HepG2 (cell line): ENCODE measurements around the gene ANTXR1. TPM values are rescaled to one million over a fixed set of nuclear protein-coding genes. Genes with fewer than 3 reads are reported as not detected.

Experiments
- KAT8 ChIP-seq: IDR thresholded peaks from 2 replicates; pipeline ENCODE4 v1.6.1; 2016; ENCODE audit warnings: missing genetic modification reagents, missing compliant biosample characterization
- KLF9 ChIP-seq: IDR thresholded peaks from 2 replicates; pipeline ENCODE4 v1.6.1; 2016; ENCODE audit warnings: low read depth
- MED8 ChIP-seq: sonication (generic); formaldehyde crosslinking; IDR thresholded peaks from 2 replicates; pipeline ENCODE4 v1.8.1; 2023; ENCODE audit warnings: mild to moderate bottlenecking, missing genetic modification reagents; ENCODE audit not compliant: insufficient replicate concordance
- NFIC ChIP-seq: IDR thresholded peaks from 2 replicates; pipeline ENCODE4 v1.6.1; 2012; ENCODE audit warnings: mild to moderate bottlenecking, low read length, inconsistent platforms
- NR2F6 ChIP-seq, 2 experiments: IDR thresholded peaks; 2 replicates each; pipeline ENCODE4 v1.6.1; 2016; ENCODE audit warnings: antibody characterized with exemption in 1 of 2, mild to moderate bottlenecking in 1 of 2
- RORA ChIP-seq: sonication (generic); formaldehyde crosslinking; IDR thresholded peaks from 2 replicates; pipeline ENCODE4 v1.5.0; 2020; ENCODE audit warnings: mild to moderate bottlenecking, missing genetic modification reagents, moderate library complexity
- SP2 ChIP-seq: sonication (generic); formaldehyde crosslinking; IDR thresholded peaks from 2 replicates; pipeline ENCODE4 v1.5.1; 2020; ENCODE audit warnings: mild to moderate bottlenecking, missing genetic modification reagents
- XRCC5 ChIP-seq: fragments of 200-400 bp; formaldehyde crosslinking; optimal IDR thresholded peaks from 2 replicates; pipeline ENCODE3; 2017; ENCODE audit warnings: mild to moderate bottlenecking, low read length
- ZNF296 ChIP-seq: sonication (generic); formaldehyde crosslinking; conservative IDR thresholded peaks from 2 replicates; pipeline ENCODE4 v1.5.0; 2020; ENCODE audit warnings: mild to moderate bottlenecking, missing genetic modification reagents
- ZNF317 ChIP-seq: sonication (generic); formaldehyde crosslinking; IDR thresholded peaks from 2 replicates; pipeline ENCODE4 v1.5.0; 2020; ENCODE audit warnings: mild to moderate bottlenecking, missing genetic modification reagents
- polyA plus RNA-seq, 8 experiments: library from polyadenylated mRNA; depleted of rRNA in 3 of 8; stranded (reverse) in 7 of 8; unstranded in 1 of 8; fragments of >200 nt; fragmentation: Illumina TruSeq in 4 of 8; extraction: Trizol in 4 of 8; gene quantifications; 2 replicates each; pipeline versions ENCODE4 v1.2.1 to v1.2.3, GENCODE V29; 2011 to 2016; ENCODE audit warnings: low read depth in 4 of 8, missing spikeins in 1 of 8, mixed read lengths in 1 of 8; ENCODE audit not compliant: insufficient read depth in 1 of 8
- total RNA-seq, 5 experiments: library from RNA; depleted of rRNA; stranded (reverse); fragments of >200 nt; fragmentation: Illumina TruSeq; extraction: Trizol; gene quantifications; 2 replicates each; pipeline ENCODE4 v1.2.3, GENCODE V29; 2016; ENCODE audit warnings: low read depth in 1 of 5
- TF ChIP-seq, protein P1 (sequence below): sonication (generic); formaldehyde crosslinking; IDR thresholded peaks from 2 replicates; pipeline ENCODE4 v1.4.0; 2020; ENCODE audit warnings: low read depth, mild to moderate bottlenecking, missing genetic modification reagents
- TF ChIP-seq, protein P2 (sequence below): sonication (generic); formaldehyde crosslinking; IDR thresholded peaks from 2 replicates; pipeline ENCODE4 v1.5.0; 2020; ENCODE audit warnings: mild to moderate bottlenecking, missing genetic modification reagents
- TF ChIP-seq, protein P3 (sequence below): sonication (generic); formaldehyde crosslinking; IDR thresholded peaks from 2 replicates; pipeline ENCODE4 v1.4.0; 2020; ENCODE audit warnings: missing genetic modification reagents, borderline replicate concordance
- TF ChIP-seq, protein P4 (sequence below), 2 experiments: sonication (generic) in 1 of 2; formaldehyde crosslinking in 1 of 2; IDR thresholded peaks; 2 replicates each; pipeline versions ENCODE4 v1.5.1 to v1.6.1; 2011 to 2020; ENCODE audit warnings: borderline replicate concordance in 1 of 2, low read depth in 1 of 2, low read length in 1 of 2, mild to moderate bottlenecking in 1 of 2, missing genetic modification reagents in 1 of 2, moderate library complexity in 1 of 2
- TF ChIP-seq, protein P5 (sequence below): sonication (generic); formaldehyde crosslinking; IDR thresholded peaks from 2 replicates; pipeline ENCODE4 v1.5.0; 2020; ENCODE audit warnings: mild to moderate bottlenecking, missing genetic modification reagents, moderate library complexity
- TF ChIP-seq, protein P6 (sequence below): IDR thresholded peaks from 2 replicates; pipeline ENCODE4 v1.6.1; 2016

The ANTXR1 gene
- total and polyA plus RNA-seq, 2 of the 13 experiments (the other 11 are each of a cell fraction or from before 2014, with no cell fraction given): 4.5 to 12.7 TPM

DNA sequence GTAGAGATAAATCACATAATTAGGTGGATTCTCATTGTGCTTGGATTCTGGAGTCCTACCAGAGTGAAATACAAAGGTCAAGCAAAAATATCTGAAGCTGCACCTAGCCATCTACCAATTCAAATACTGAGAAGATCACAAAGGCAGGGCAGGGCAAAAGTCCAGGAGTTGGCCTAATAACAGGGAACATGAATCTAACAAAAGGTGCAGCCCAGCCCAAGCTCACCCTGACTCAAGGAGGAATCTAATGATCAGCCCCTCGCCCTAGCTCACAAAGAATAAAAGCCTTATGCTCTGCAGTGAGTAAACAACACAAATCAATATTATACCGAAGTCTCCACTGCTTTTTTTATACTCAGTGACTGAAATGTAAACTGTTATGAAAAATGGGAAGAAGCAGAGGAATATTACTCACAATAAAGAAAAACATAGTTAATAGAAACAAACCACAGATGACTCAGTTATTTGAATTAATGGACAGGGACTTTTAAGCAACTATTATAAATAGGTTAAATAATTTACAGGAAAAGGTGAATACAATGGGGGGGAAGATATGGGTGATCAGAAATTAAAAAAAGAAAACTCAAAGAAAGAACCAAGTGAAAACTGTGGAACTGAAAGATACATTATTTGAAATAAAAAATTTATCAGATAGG is 49.5 kb downstream of the ANTXR1 start (continued):
- no peak for TF ChIP-seq SP2
- TF ChIP-seq, protein P1, sequence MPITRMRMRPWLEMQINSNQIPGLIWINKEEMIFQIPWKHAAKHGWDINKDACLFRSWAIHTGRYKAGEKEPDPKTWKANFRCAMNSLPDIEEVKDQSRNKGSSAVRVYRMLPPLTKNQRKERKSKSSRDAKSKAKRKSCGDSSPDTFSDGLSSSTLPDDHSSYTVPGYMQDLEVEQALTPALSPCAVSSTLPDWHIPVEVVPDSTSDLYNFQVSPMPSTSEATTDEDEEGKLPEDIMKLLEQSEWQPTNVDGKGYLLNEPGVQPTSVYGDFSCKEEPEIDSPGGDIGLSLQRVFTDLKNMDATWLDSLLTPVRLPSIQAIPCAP (CRISPR knock-in tag): no peak
- no peak for TF ChIP-seq ZNF317 (CRISPR knock-in tag)
- TF ChIP-seq XRCC5: peak; percentile 63
- TF ChIP-seq, protein P2, sequence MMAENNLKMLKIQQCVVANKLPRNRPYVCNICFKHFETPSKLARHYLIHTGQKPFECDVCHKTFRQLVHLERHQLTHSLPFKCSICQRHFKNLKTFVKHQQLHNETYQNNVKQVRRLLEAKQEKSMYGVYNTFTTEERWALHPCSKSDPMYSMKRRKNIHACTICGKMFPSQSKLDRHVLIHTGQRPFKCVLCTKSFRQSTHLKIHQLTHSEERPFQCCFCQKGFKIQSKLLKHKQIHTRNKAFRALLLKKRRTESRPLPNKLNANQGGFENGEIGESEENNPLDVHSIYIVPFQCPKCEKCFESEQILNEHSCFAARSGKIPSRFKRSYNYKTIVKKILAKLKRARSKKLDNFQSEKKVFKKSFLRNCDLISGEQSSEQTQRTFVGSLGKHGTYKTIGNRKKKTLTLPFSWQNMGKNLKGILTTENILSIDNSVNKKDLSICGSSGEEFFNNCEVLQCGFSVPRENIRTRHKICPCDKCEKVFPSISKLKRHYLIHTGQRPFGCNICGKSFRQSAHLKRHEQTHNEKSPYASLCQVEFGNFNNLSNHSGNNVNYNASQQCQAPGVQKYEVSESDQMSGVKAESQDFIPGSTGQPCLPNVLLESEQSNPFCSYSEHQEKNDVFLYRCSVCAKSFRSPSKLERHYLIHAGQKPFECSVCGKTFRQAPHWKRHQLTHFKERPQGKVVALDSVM: no peak
- TF ChIP-seq, protein P3, sequence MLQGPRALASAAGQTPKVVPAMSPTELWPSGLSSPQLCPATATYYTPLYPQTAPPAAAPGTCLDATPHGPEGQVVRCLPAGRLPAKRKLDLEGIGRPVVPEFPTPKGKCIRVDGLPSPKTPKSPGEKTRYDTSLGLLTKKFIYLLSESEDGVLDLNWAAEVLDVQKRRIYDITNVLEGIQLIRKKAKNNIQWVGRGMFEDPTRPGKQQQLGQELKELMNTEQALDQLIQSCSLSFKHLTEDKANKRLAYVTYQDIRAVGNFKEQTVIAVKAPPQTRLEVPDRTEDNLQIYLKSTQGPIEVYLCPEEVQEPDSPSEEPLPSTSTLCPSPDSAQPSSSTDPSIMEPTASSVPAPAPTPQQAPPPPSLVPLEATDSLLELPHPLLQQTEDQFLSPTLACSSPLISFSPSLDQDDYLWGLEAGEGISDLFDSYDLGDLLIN: no peak
- TF ChIP-seq KLF9: no peak
- TF ChIP-seq, protein P4, sequence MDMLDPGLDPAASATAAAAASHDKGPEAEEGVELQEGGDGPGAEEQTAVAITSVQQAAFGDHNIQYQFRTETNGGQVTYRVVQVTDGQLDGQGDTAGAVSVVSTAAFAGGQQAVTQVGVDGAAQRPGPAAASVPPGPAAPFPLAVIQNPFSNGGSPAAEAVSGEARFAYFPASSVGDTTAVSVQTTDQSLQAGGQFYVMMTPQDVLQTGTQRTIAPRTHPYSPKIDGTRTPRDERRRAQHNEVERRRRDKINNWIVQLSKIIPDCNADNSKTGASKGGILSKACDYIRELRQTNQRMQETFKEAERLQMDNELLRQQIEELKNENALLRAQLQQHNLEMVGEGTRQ (IDR thresholded peaks at IDR 0.05; ENCODE audit: low read depth, low read length): no peak
- TF ChIP-seq, protein P4 (CRISPR knock-in tag; IDR thresholded peaks at IDR 0.05; ENCODE audit: borderline replicate concordance): no peak
- TF ChIP-seq, protein P5, sequence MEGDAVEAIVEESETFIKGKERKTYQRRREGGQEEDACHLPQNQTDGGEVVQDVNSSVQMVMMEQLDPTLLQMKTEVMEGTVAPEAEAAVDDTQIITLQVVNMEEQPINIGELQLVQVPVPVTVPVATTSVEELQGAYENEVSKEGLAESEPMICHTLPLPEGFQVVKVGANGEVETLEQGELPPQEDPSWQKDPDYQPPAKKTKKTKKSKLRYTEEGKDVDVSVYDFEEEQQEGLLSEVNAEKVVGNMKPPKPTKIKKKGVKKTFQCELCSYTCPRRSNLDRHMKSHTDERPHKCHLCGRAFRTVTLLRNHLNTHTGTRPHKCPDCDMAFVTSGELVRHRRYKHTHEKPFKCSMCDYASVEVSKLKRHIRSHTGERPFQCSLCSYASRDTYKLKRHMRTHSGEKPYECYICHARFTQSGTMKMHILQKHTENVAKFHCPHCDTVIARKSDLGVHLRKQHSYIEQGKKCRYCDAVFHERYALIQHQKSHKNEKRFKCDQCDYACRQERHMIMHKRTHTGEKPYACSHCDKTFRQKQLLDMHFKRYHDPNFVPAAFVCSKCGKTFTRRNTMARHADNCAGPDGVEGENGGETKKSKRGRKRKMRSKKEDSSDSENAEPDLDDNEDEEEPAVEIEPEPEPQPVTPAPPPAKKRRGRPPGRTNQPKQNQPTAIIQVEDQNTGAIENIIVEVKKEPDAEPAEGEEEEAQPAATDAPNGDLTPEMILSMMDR (CRISPR knock-in tag): no peak
- no peak for TF ChIP-seq MED8
- no peak for TF ChIP-seq NFIC
- TF ChIP-seq NR2F6 (IDR thresholded peaks at IDR 0.05): peak; percentile 75
- peak; percentile 71; the same call in 1 of the 2 replicates for TF ChIP-seq NR2F6 (CRISPR knock-in tag; IDR thresholded peaks at IDR 0.05)
- TF ChIP-seq KAT8 (CRISPR knock-in tag): no peak
- TF ChIP-seq ZNF296 (CRISPR knock-in tag): no peak
- TF ChIP-seq, protein P6, sequence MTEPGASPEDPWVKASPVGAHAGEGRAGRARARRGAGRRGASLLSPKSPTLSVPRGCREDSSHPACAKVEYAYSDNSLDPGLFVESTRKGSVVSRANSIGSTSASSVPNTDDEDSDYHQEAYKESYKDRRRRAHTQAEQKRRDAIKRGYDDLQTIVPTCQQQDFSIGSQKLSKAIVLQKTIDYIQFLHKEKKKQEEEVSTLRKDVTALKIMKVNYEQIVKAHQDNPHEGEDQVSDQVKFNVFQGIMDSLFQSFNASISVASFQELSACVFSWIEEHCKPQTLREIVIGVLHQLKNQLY: no peak
- no peak for TF ChIP-seq RORA (CRISPR knock-in tag)
